Spinal cord (tissue), 10 donors: ENCODE measurements around the gene LETM1. TPM values are rescaled to one million over a fixed set of nuclear protein-coding genes. Genes with fewer than 3 reads are reported as not detected.
A peak's percentile ranks its signal among the peaks of the same experiment; 100 is the strongest.

Experiments
- DNase-seq, 6 donors: peaks; one replicate each; pipeline versions ENCODE4 v3.0.0 to v3.0.0-alpha.2; 2013 to 2015; ENCODE audit warnings: low spot score in 6 of 6, low read depth in 4 of 6
- H3K27ac ChIP-seq: one replicate; pipeline ENCODE4 v1.5.1; 2013; ENCODE audit warnings: low read depth, low read length, control low read depth
- H3K27me3 ChIP-seq: one replicate; pipeline ENCODE4 v1.6.1; 2013; ENCODE audit warnings: low read length; ENCODE audit not compliant: control insufficient read depth, insufficient read depth
- H3K36me3 ChIP-seq: one replicate; pipeline ENCODE4 v1.6.1; 2013; ENCODE audit warnings: low read length; ENCODE audit not compliant: control insufficient read depth, insufficient read depth
- H3K4me1 ChIP-seq: one replicate; pipeline ENCODE4 v1.6.1; 2013; ENCODE audit warnings: low read length; ENCODE audit not compliant: control insufficient read depth, insufficient read depth
- H3K4me3 ChIP-seq: one replicate; pipeline ENCODE4 v1.5.1; 2013; ENCODE audit warnings: low read depth, low read length, control low read depth
- H3K9me3 ChIP-seq: one replicate; pipeline ENCODE4 v1.6.1; 2013; ENCODE audit warnings: low read length; ENCODE audit not compliant: control insufficient read depth, insufficient read depth
- WGBS: methylation state at CpG from one replicate; pipeline ENCODE4 v1.1.5; 2013; ENCODE audit warnings: missing lambda C conversion rate; ENCODE audit not compliant: insufficient coverage; 5-methylcytosine and 5-hydroxymethylcytosine counted together
- polyA plus RNA-seq, 2 donors: library from polyadenylated mRNA; unstranded; fragments of 120-200 nt; gene quantifications; one replicate each; pipeline ENCODE4 v1.2.1, GENCODE V29; 2013; ENCODE audit not compliant: insufficient read length in 2 of 2
- total RNA-seq, 2 donors: library from RNA; depleted of rRNA in 1 of 2; stranded (reverse); fragments of 120-200 nt in 1 of 2; fragments of >200 nt in 1 of 2; gene quantifications; one replicate each; pipeline versions ENCODE4 v1.2.3 to v1.2.4, GENCODE V29; 2013 to 2014
- donor health status: healthy.

The LETM1 gene
- total and polyA plus RNA-seq, 4 donors = 29.3 to 50.0 (median 39.6) TPM

DNA sequence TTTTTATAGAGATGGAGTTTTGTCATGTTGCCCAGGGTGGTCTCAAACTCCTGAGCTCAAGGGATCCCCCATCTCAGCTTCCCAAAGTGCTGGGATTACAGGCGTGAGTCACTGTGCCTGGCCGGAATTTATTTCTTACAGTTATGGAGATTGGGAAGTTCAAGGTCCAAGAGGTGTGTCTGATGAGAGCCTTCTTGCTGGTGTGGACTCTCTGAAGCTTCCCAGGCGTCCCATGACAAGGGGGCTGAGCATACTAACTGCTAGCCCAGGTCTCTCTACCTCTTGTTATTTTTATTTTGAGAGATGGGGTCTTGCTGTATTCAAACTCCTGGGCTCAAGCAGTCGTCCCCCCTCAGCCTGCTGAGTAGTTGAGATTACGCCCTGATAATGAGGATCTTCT is 12.3 kb upstream of the LETM1 start:
- no peaks in the 10 kb centered on the region for H3K36me3 ChIP-seq
- H3K27ac ChIP-seq = no peak overlapping the region
- H3K9me3 ChIP-seq = no peaks in the 10 kb centered on the region
- WGBS = 67% methylated on average over 1 of the region's 5 CpGs
- no peak overlapping the region for H3K4me3 ChIP-seq
- peaks cover 26% of the 10 kb centered on the region for H3K4me1 ChIP-seq
- DNase-seq = no peak
- H3K27me3 ChIP-seq = no peaks in the 10 kb centered on the region

DNA sequence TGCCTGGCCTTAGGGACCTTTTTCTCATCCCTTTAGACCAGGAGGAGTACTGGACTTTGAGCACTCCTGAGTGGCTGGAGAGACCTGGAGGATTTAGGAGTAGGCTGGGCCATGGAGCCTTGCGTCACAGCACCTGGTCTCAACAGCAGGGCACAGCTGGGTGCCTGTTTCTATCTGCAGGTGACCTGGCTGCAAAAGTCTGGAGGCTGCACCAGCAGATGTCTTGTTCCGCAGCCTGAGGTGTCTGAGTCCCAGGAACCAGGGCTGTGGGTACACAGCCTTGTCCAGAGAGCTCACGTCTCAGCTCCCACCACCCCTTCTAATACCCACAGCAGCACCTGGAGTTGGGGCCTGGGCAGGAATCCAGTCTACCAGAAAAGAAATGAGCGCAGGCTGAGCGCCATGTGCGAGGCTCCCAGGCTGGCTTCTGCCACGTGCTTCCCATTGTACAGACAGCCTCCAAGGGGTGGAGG is 10.3 kb upstream of the LETM1 start:
- DNase-seq = no peak
- Histone ChIP-seq H3K27me3 (no peaks in the 10 kb centered on the region), H3K9me3 (no peaks in the 10 kb centered on the region), H3K27ac (no peak overlapping the region), H3K4me3 (no peak overlapping the region), H3K4me1 (peaks cover 31% of the 10 kb centered on the region), H3K36me3 (no peaks in the 10 kb centered on the region)
- 56% methylated on average over 7 of the region's 7 CpGs for WGBS

DNA sequence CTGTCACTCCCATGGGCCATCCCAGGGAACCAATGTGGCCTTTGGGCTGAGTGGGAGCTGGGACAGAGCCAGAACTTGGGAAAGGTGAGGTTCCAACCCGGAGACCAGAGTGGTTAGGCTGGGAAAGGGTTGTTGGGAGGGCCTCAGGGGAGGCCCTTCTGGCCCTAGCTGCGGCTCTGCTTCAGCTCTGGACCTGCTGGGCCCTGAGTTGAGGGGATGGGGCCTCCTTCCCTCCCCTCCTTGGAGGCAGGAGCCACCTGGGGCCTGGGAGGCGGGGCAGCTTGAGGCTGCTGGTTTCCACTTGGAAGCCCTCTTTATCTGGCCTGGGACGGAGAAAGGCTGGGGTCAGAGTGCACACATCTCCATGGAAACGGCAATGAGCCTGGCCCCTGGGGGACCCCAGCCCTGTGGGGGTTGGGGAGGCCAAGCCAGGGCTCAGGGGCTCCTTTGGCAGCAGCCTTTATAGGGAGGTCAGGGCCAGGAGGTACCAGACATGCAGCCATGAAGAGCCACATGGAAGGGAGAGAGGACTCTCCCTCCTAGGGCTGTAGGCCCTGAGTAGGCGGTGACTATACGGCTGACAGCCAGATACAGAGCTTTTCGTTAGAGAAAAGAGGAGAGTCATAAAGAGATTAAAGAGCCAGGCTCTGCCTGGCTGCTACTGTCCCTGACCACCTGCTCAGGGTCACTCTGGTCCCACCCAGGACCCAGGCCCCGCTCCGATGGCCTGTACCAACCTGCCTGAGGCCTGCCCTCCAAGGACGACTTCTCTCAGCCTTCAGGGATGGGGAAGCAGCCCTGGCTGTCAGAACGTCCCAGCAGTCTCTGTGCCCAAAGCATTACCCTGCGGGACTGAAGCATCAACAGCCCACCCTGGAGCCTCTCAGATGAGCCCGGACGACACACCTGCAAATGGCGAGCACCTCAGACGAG is 8.4 kb upstream of the LETM1 start:
- Histone ChIP-seq H3K27me3 (no peaks in the 10 kb centered on the region), H3K4me1 (peaks cover 20% of the 10 kb centered on the region), H3K9me3 (no peaks in the 10 kb centered on the region), H3K36me3 (no peaks in the 10 kb centered on the region), H3K4me3 (no peak overlapping the region), H3K27ac (no peak overlapping the region)
- DNase-seq = no peak
- 56% methylated on average over 16 of the region's 17 CpGs for WGBS

DNA sequence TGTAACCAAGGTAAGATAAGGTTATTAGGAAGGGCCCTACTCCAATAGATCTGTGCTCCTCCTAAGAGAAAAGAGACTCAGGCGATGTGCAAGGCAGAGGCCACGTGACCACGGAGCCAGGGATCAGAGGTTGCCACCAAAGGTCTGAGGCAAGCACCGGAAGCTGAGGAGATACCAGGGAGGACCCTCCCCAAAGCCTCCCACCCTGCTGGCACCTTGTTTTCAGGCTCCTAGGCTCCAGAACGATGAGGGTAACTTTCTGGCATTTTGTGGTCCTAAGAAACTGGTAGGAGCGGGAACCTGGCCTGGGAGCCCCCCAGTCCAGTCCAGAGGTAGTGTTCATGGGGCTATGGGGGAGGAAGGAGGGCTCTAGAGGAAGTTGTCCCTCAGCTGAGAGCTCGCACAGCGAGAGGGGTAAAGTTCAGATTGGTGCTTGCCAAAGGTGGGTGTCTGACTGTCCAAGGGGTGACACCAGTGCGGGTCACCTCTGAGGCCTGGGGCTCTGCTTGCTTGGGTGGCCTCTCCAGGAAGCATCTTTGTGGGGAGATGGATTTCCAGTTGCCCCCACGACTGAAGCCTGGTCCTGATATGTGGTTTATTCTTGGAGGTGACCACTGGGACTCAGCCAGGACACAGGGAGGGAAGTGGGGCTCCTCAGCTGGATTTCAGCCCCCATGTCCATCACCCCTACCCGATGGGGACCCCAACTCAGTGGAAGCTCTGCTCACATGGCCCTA is 7.5 kb upstream of the LETM1 start:
- Histone ChIP-seq H3K27ac (no peak overlapping the region), H3K4me1 (peaks cover 20% of the 10 kb centered on the region), H3K4me3 (no peak overlapping the region), H3K9me3 (no peaks in the 10 kb centered on the region), H3K27me3 (no peaks in the 10 kb centered on the region), H3K36me3 (no peaks in the 10 kb centered on the region)
- DNase-seq = no peak
- WGBS = 90% methylated on average over 6 of the region's 11 CpGs

DNA sequence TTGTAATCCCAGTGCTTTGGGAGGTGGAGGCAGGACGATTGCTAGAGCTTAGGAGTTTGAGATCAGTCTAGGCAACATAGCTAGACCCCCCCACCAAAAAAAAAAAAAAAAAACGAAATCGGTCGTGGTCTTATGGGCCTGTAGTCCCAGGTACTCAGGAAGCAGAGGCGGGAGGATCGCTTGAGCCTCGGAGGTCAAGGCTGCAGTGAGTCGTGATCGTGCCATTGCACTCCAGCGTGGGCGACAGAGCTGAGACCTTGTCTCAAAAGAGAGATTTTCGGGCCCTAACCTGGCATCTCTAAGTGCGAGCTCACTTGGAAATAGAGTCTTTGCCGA is 7.0 kb upstream of the LETM1 start:
- Histone ChIP-seq H3K27me3 (no peaks in the 10 kb centered on the region), H3K36me3 (no peaks in the 10 kb centered on the region), H3K4me3 (no peak overlapping the region), H3K9me3 (no peaks in the 10 kb centered on the region), H3K4me1 (peaks cover 23% of the 10 kb centered on the region), H3K27ac (no peak overlapping the region)
- DNase-seq = no peak
- 69% methylated on average over 12 of the region's 14 CpGs for WGBS

DNA sequence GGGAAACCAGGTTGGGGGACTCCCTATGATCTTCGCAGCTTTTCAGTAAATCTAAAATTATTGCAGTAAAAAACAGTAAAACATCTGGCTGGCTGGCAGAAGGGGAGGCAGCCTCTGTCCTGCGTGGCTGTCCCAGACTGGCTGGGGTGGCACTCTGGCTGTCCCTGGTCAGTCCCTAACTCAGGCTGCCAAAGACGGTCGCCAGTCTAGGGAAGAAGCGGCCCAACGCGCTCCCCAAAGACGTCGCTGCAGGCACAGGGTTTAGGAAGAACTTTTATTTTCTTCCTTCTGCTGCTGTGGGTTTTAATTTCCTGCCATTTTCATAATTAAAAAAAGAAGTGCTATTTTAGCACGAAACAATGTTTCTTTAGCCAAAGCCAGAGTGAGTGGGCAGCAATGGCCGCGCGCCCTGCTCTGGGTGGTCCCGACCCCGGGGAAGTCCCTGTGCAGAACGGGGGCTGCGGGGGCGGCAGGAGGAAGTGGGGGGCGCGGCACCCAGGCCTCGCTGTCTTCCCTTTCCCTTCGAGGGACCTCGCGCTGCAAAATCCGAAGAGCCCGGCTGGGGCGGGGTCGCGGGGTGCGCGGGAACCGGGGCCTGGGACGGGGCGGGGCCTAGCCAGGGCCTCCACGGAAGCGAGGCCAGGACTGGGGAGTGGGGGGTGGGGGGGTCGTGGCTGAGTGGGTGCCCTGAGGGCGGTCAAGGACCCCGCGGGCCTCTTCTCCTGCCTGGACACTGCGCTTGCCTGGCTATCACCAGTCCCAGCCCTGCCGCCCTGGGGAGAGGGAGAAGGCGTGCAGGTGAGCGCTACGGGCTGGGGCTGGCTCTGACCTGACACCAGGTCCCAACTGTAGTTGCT is 6.3 kb upstream of the LETM1 start:
- no peaks in the 10 kb centered on the region for H3K36me3 ChIP-seq
- H3K4me1 ChIP-seq = peaks cover 29% of the 10 kb centered on the region
- 22% methylated on average over 32 of the region's 45 CpGs for WGBS
- H3K27ac ChIP-seq = no peak overlapping the region
- no peak for DNase-seq
- H3K27me3 ChIP-seq = no peaks in the 10 kb centered on the region
- no peaks in the 10 kb centered on the region for H3K9me3 ChIP-seq
- no peak overlapping the region for H3K4me3 ChIP-seq

DNA sequence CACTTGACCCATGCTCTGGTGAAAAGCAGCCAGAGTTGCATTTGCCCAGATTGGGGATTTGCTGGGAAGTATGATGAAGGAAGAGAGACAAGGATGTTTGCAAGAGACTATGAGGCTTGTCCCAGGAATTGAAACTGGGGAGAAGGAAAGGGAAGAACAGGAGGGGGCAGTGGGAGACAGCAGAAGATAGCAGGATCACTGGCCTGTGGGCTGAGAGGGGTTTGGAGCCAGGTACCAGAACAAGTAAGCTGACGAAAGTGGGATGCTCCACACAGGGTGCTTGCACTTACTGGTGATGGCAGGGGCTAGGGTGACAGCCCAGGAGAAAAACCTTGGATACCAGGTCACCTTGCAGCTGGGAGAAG is 3.4 kb upstream of the LETM1 start:
- Histone ChIP-seq H3K4me1 (peaks cover 45% of the 10 kb centered on the region), H3K27me3 (no peaks in the 10 kb centered on the region), H3K27ac (no peak overlapping the region), H3K9me3 (no peaks in the 10 kb centered on the region), H3K36me3 (no peaks in the 10 kb centered on the region), H3K4me3 (no peak overlapping the region)
- WGBS = 100% methylated on average over 1 of the region's 1 CpG
- DNase-seq = no peak

DNA sequence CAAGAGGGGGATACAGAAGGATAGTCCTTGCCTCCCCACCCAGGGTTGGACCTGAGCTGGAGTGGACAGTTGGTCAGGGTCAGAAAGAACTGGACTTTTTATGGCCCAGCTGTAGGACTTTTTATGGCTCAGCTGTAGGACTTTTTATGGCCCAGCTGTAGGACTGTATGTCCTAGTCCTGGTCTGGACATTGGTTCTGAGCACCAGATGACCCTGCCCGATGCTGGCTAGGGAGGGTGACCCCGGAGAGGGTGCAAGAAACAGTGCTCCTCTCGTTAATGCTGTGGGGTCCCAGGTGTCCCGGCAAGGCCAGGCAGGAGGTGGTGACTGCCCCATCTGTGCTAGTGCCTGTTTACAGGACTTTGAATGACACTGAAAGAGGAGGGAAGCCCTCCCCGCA is 2.0 kb upstream of the LETM1 start:
- H3K4me1 ChIP-seq = peaks cover 42% of the 10 kb centered on the region
- no peak for DNase-seq
- H3K27ac ChIP-seq = no peak overlapping the region
- H3K36me3 ChIP-seq = peaks cover 2% of the 10 kb centered on the region
- H3K9me3 ChIP-seq = no peaks in the 10 kb centered on the region
- no peaks in the 10 kb centered on the region for H3K27me3 ChIP-seq
- WGBS = 71% methylated on average over 5 of the region's 5 CpGs
- H3K4me3 ChIP-seq = no peak overlapping the region

DNA sequence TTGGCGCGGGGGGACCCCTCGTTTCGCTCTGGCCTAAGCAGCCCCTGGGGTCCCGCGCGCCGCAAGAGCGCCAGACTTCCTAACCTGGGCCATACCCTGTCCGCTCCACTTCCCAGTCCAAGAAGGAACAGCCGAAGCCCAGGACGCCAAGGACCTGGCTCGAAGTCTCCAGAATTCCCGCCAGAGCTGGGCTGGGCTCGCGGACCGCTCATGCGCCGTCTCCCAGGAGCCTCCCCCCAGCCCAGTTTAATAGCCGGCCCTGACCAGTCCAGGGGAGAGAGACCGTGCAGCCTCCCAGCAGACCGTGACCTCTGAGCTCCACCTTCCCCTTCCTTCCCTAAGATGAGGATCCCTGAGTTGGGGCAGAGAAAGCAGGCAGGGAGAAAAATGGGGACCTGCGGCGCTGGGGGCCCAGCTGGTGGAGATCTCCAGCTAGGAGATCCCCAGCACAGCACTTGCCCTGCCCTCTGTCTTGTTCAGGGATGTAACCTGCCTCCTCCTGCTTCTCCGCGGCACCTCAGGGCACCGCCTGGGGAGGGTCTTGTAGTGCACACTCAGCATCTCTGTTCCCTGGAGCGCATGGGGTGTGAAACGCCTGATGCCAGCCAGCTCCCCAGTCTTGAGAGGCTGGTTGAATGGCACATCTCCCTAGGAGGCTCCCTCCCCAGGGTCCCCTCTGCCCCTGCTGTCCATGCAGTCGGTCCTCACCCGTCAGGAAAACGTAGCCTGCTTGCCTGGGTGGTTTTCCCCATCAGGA is 1.2 kb upstream of the LETM1 start:
- 21% methylated on average over 30 of the region's 32 CpGs for WGBS
- no peak overlapping the region for H3K27ac ChIP-seq
- H3K4me1 ChIP-seq = peaks cover 37% of the 10 kb centered on the region
- H3K27me3 ChIP-seq = no peaks in the 10 kb centered on the region
- H3K36me3 ChIP-seq = peaks cover 4% of the 10 kb centered on the region
- no peaks in the 10 kb centered on the region for H3K9me3 ChIP-seq
- H3K4me3 ChIP-seq = peak overlapping the region; percentile 78
- peak in 2 of 6 donors; percentile 4 to 44 for DNase-seq
